Hippocampal formation (tissue), 2 donors: ENCODE data around the gene C11orf68.

Experiments used
- DNase-seq, 2 donors: peaks; one replicate each; lab custom pipeline; 2025; lab: John Stamatoyannopoulos, UW

C11orf68 gene

GRCh38 chr11:65890324-65891218, 28.3 kb downstream of the C11orf68 start, which contains the start of gene CCDC85B:
TSS of gene CCDC85B (plus strand) at chr11:65890673. CDS start at chr11:65890784, 111 bp downstream.
- peak; percentile 94 to 95 for DNase-seq

- peak; percentile 97 to 99 for DNase-seq
Measured at GRCh38 chr11:65888163-65888814, 30.6 kb downstream of the C11orf68 start, which contains the start of gene FIBP. TSS of gene FIBP (minus strand) at chr11:65888471. CDS start at chr11:65888418, 53 bp downstream.

- DNase-seq: no peak
Measured at GRCh38 chr11:65887723-65888162, 31.1 kb downstream of the C11orf68 start.

- DNase-seq: no peak
Measured at GRCh38 chr11:65886826-65887722, 31.8 kb downstream of the C11orf68 start.

GRCh38 chr11:65885808-65886536, 32.9 kb downstream of the C11orf68 start:
- DNase-seq: no peak

GRCh38 chr11:65885231-65885630, 33.6 kb downstream of the C11orf68 start:
- DNase-seq: no peak

- DNase-seq: peak; percentile 47 to 70
Measured at GRCh38 chr11:65884716-65885092, 34.2 kb downstream of the C11orf68 start.

GRCh38 chr11:65883786-65884715, 34.8 kb downstream of the C11orf68 start:
- no peak for DNase-seq

- no peak for DNase-seq
Measured at GRCh38 chr11:65883058-65883761, 35.7 kb downstream of the C11orf68 start.

- DNase-seq: no peak
Measured at GRCh38 chr11:65882120-65883057, 36.5 kb downstream of the C11orf68 start.

GRCh38 chr11:65880844-65881421, 37.9 kb downstream of the C11orf68 start:
- DNase-seq: no peak

- no peak for DNase-seq
Measured at GRCh38 chr11:65880027-65880426, 38.8 kb downstream of the C11orf68 start.

- no peak for DNase-seq
Measured at GRCh38 chr11:65879617-65880016, 39.2 kb downstream of the C11orf68 start, which contains the start of gene CTSW. TSS of gene CTSW (plus strand) at chr11:65879837. CDS start at chr11:65879855, 18 bp downstream.

- peak; percentile 76 to 88 for DNase-seq
Measured at GRCh38 chr11:65873318-65874156, 45.3 kb downstream of the C11orf68 start.

- DNase-seq: no peak
Measured at GRCh38 chr11:65872586-65873317, 46.1 kb downstream of the C11orf68 start, which contains the start of gene EFEMP2. TSS of gene EFEMP2 (minus strand) at chr11:65872800. CDS start at chr11:65872354, 446 bp downstream.
